Osteoblast (primary cell): ENCODE data around the gene TCFL5. TPM values are rescaled to one million over a fixed set of nuclear protein-coding genes. Genes with fewer than 3 reads are reported as not detected.
"Not testable (repeated sequence)": the region's sequence is repeated elsewhere in the genome, so short reads cannot be mapped to it uniquely, and the experiment has no call there.

Source experiments
- DNase-seq: peaks from one replicate; pipeline ENCODE4 v3.0.0; 2011; ENCODE audit warnings: low spot score, mixed read lengths; ENCODE audit not compliant: insufficient read length; ENCODE audit errors: missing footprints
- H2AFZ ChIP-seq: 2 replicates; pipeline ENCODE4 v1.6.0; 2011; ENCODE audit warnings: mild to moderate bottlenecking, low read length
- H3K27ac ChIP-seq: 2 replicates; pipeline ENCODE4 v1.5.1; 2011; ENCODE audit warnings: mild to moderate bottlenecking, low read depth, low read length, moderate library complexity
- H3K27me3 ChIP-seq: 2 replicates; pipeline ENCODE4 v1.6.0; 2012; ENCODE audit warnings: mild to moderate bottlenecking, control low read depth, inconsistent platforms, low read length, moderate library complexity; ENCODE audit not compliant: insufficient read depth
- H3K36me3 ChIP-seq: 2 replicates; pipeline ENCODE4 v1.5.1; 2011; ENCODE audit warnings: mild to moderate bottlenecking, low read length, control low read depth, moderate library complexity; ENCODE audit not compliant: insufficient read depth
- H3K4me1 ChIP-seq: 2 replicates; pipeline ENCODE4 v1.5.1; 2011; ENCODE audit warnings: mild to moderate bottlenecking, low read length, control low read depth, moderate library complexity; ENCODE audit not compliant: insufficient read depth
- H3K4me2 ChIP-seq: 2 replicates; pipeline ENCODE4 v1.6.0; 2011; ENCODE audit warnings: mild to moderate bottlenecking, low read length; ENCODE audit not compliant: insufficient read depth
- H3K4me3 ChIP-seq: fragments of 200-600 bp; sonication (generic); 3 replicates; pipeline ENCODE4 v1.5.1; 2012; ENCODE audit warnings: mild to moderate bottlenecking, low read length, inconsistent platforms; ENCODE audit not compliant: insufficient read depth
- H3K79me2 ChIP-seq: 2 replicates; pipeline ENCODE4 v1.6.0; 2012; ENCODE audit warnings: mild to moderate bottlenecking, low read length, control low read depth, inconsistent platforms; ENCODE audit not compliant: insufficient read depth
- H3K9me3 ChIP-seq: 2 replicates; pipeline ENCODE4 v1.5.1; 2011; ENCODE audit warnings: low read depth, low read length, control low read depth
- H4K20me1 ChIP-seq: 2 replicates; pipeline ENCODE4 v1.6.0; 2012; ENCODE audit warnings: mild to moderate bottlenecking, low read length, control low read depth; ENCODE audit not compliant: insufficient read depth
- total RNA-seq: library from RNA; depleted of rRNA; stranded (reverse); fragments of >200 nt; gene quantifications from 2 replicates; pipeline ENCODE4 v1.2.3, GENCODE V29; 2012
- TF ChIP-seq, protein P1 (sequence below): IDR thresholded peaks from 2 replicates; pipeline ENCODE4 v1.5.1; 2011; ENCODE audit warnings: mild to moderate bottlenecking, low read depth, low read length, moderate library complexity; ENCODE audit errors: extremely low read depth

Gene TCFL5
- total RNA-seq, 1 donor: 13.0 TPM

DNA sequence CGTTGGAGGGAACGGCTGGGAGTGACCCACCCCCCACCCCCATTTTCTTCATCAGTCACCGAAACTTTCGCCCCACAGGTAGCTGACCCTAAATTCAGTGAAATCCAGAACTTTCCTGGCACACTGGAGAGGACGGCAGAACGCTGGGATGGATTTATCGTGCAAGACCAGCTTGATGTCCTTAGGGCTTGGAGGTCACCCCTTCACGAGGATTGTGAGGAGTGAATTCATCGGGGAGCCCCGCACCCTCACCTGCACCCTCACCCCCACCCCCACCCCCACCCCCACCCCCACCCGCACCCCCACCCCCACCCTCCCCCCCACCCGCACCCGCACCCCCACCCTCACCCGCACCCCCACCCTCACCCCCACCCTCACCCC, 13.3 kb upstream of the TCFL5 start:
- Histone ChIP-seq H3K36me3 (no peaks in the 10 kb centered on the region), H3K27ac (no peak overlapping the region), H4K20me1 (no peaks in the 10 kb centered on the region), H3K27me3 (no peaks in the 10 kb centered on the region), H3K79me2 (no peaks in the 10 kb centered on the region), H3K4me1 (no peaks in the 10 kb centered on the region), H3K4me2 (no peak overlapping the region), H3K9me3 (no peaks in the 10 kb centered on the region), H3K4me3 (no peak overlapping the region), H2AFZ (no peak overlapping the region)
- DNase-seq: no peak
- TF ChIP-seq, protein P1, sequence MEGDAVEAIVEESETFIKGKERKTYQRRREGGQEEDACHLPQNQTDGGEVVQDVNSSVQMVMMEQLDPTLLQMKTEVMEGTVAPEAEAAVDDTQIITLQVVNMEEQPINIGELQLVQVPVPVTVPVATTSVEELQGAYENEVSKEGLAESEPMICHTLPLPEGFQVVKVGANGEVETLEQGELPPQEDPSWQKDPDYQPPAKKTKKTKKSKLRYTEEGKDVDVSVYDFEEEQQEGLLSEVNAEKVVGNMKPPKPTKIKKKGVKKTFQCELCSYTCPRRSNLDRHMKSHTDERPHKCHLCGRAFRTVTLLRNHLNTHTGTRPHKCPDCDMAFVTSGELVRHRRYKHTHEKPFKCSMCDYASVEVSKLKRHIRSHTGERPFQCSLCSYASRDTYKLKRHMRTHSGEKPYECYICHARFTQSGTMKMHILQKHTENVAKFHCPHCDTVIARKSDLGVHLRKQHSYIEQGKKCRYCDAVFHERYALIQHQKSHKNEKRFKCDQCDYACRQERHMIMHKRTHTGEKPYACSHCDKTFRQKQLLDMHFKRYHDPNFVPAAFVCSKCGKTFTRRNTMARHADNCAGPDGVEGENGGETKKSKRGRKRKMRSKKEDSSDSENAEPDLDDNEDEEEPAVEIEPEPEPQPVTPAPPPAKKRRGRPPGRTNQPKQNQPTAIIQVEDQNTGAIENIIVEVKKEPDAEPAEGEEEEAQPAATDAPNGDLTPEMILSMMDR: no peak

DNA sequence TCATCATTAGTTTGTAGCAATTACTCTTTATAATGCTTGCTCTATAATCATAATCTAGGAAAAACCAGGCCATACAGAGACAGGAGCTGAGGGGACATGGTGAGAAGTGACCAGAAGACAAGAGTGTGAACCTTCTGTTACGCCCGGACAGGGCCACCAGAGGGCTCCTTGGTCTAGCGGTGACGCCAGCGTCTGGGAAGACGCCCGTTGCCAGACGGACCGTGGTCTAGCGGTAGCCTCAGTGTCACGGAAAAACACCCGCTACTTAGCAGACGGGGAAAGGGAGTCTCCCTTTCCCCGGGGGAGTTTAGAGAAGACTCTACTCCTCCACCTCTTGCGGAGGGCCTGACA, 12.0 kb upstream of the TCFL5 start:
- not testable (repeated sequence) for DNase-seq, H3K27me3 ChIP-seq, H3K4me3 ChIP-seq, H3K79me2 ChIP-seq, H3K27ac ChIP-seq, H3K9me3 ChIP-seq, H4K20me1 ChIP-seq, H2AFZ ChIP-seq, H3K4me1 ChIP-seq, H3K36me3 ChIP-seq, H3K4me2 ChIP-seq
- TF ChIP-seq, protein P1: peak; percentile 42

DNA sequence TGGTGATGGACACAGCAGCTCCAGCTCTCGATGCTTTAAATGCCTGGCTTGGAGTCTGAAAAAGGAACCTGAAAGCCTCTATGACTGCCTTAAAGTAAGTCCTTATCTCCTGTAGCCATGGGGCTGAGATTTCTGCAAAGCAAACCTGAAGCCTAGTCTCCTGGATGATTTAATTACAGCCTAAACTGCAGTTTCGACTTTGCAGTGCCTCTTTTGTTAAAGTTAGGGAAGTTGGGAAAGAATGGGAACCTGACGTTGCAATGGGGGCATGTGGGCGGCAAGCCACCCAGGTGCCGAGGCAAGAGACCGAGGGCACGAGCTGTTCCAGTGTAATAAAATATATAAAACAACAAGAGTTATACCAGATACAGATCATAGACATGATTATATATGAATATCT, 11.7 kb upstream of the TCFL5 start:
- no peaks in the 10 kb centered on the region for H3K36me3 ChIP-seq
- H3K9me3 ChIP-seq: no peaks in the 10 kb centered on the region
- no peaks in the 10 kb centered on the region for H3K4me1 ChIP-seq
- H3K4me2 ChIP-seq: no peak overlapping the region
- TF ChIP-seq, protein P1: no peak
- no peak overlapping the region for H3K27ac ChIP-seq
- H3K79me2 ChIP-seq: no peaks in the 10 kb centered on the region
- H3K4me3 ChIP-seq: no peak overlapping the region
- DNase-seq: peak; percentile 13
- no peaks in the 10 kb centered on the region for H3K27me3 ChIP-seq
- no peak overlapping the region for H2AFZ ChIP-seq
- H4K20me1 ChIP-seq: no peaks in the 10 kb centered on the region

DNA sequence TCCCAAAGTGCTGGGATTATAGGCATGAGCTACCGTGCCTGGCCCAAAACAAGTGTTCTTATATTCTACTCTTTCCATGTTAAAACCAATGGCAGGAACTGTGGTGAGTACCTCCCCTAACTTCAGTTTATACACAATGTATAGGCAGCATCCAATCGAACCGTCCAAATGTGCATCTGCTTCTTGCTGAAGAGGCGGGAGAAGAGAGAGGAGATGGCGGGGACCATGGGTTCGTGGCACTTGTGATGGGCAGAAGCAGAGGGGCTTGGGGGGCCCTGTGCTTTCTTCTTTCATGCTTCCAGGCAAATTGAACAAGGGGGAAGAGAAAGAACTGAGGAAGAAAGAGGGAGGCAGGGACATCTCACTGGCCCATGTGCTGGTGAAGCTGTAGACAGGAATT, 11.2 kb upstream of the TCFL5 start:
- H3K36me3 ChIP-seq: no peaks in the 10 kb centered on the region
- H3K27ac ChIP-seq: no peak overlapping the region
- no peaks in the 10 kb centered on the region for H3K4me1 ChIP-seq
- H4K20me1 ChIP-seq: no peaks in the 10 kb centered on the region
- H3K79me2 ChIP-seq: no peaks in the 10 kb centered on the region
- no peak overlapping the region for H3K4me3 ChIP-seq
- no peaks in the 10 kb centered on the region for H3K27me3 ChIP-seq
- H2AFZ ChIP-seq: no peak overlapping the region
- TF ChIP-seq, protein P1: no peak
- H3K4me2 ChIP-seq: no peak overlapping the region
- no peaks in the 10 kb centered on the region for H3K9me3 ChIP-seq
- DNase-seq: peak; percentile 26
